Astrocyte (in vitro differentiated cells and primary cell): ENCODE results near the gene UQCC2. TPM values are rescaled to one million over a fixed set of nuclear protein-coding genes. Genes with fewer than 3 reads are reported as not detected.

Source experiments
- DNase-seq: peaks from one replicate; pipeline ENCODE4 v3.0.0-alpha.2; 2010; ENCODE audit warnings: low read depth
- FAIRE-seq: peaks from 2 replicates; lab custom pipeline; 2011; peaks lifted over from hg19 to GRCh38; lab: Jason Lieb, UNC
- H2AFZ ChIP-seq: 2 replicates; pipeline ENCODE4 v1.6.0; 2012; ENCODE audit warnings: low read depth, low read length, inconsistent platforms
- H3K27ac ChIP-seq: 2 replicates; pipeline ENCODE4 v1.5.1; 2011; ENCODE audit warnings: low read depth, low read length, inconsistent platforms
- H3K27me3 ChIP-seq: 2 replicates; pipeline ENCODE4 v1.6.0; 2011; ENCODE audit warnings: low read length, inconsistent platforms; ENCODE audit not compliant: insufficient read depth
- H3K36me3 ChIP-seq: 2 replicates; pipeline ENCODE4 v1.5.1; 2011; ENCODE audit warnings: low read length, inconsistent platforms; ENCODE audit not compliant: insufficient read depth
- H3K4me1 ChIP-seq: 2 replicates; pipeline ENCODE4 v1.5.1; 2011; ENCODE audit warnings: low read length, inconsistent platforms; ENCODE audit not compliant: insufficient read depth
- H3K4me2 ChIP-seq: 2 replicates; pipeline ENCODE4 v1.6.0; 2012; ENCODE audit warnings: low read length, inconsistent platforms
- H3K4me3 ChIP-seq: 2 replicates; pipeline ENCODE4 v1.5.1; 2011; ENCODE audit warnings: low read depth, mild to moderate bottlenecking, low read length, inconsistent platforms; ENCODE audit not compliant: insufficient read depth
- H3K79me2 ChIP-seq: 2 replicates; pipeline ENCODE4 v1.6.0; 2012; ENCODE audit warnings: mild to moderate bottlenecking, low read length, inconsistent platforms; ENCODE audit not compliant: insufficient read depth
- H3K9ac ChIP-seq: 2 replicates; pipeline ENCODE4 v1.6.0; 2012; ENCODE audit warnings: mild to moderate bottlenecking, low read length, inconsistent platforms
- H3K9me3 ChIP-seq: 2 replicates; pipeline ENCODE4 v1.5.1; 2012; ENCODE audit warnings: low read depth, mild to moderate bottlenecking, low read length, inconsistent platforms; ENCODE audit not compliant: insufficient read depth
- H4K20me1 ChIP-seq: 2 replicates; pipeline ENCODE4 v1.6.0; 2012; ENCODE audit warnings: low read length, inconsistent platforms; ENCODE audit not compliant: insufficient read depth
- H3K27ac Mint-ChIP-seq: one replicate; pipeline ENCODE4 v1.8.0; 2021; ENCODE audit warnings: mild to moderate bottlenecking, mixed read lengths; ENCODE audit not compliant: unreplicated experiment
- H3K27me3 Mint-ChIP-seq: one replicate; pipeline ENCODE4 v1.8.0; 2021; ENCODE audit warnings: low read depth, mixed read lengths; ENCODE audit not compliant: unreplicated experiment
- H3K36me3 Mint-ChIP-seq: one replicate; pipeline ENCODE4 v1.8.0; 2021; ENCODE audit warnings: low read depth, mixed read lengths; ENCODE audit not compliant: unreplicated experiment
- H3K4me1 Mint-ChIP-seq: one replicate; pipeline ENCODE4 v1.8.0; 2021; ENCODE audit warnings: low read depth, mixed read lengths; ENCODE audit not compliant: unreplicated experiment
- H3K4me3 Mint-ChIP-seq: one replicate; pipeline ENCODE4 v1.8.0; 2021; ENCODE audit warnings: mild to moderate bottlenecking, moderate library complexity, mixed read lengths; ENCODE audit not compliant: unreplicated experiment
- H3K9me3 Mint-ChIP-seq: one replicate; pipeline ENCODE4 v1.8.0; 2021; ENCODE audit warnings: mild to moderate bottlenecking, mixed read lengths; ENCODE audit not compliant: unreplicated experiment
- EZH2 ChIP-seq: IDR thresholded peaks from 2 replicates; pipeline ENCODE4 v1.6.1; 2012; ENCODE audit warnings: mild to moderate bottlenecking, low read length, inconsistent platforms; ENCODE audit not compliant: insufficient read depth
- total RNA-seq: library from RNA; stranded (reverse); gene quantifications from 2 replicates; pipeline ENCODE4 v1.2.1, GENCODE V29; 2021
- TF ChIP-seq, protein P1 (sequence below): IDR thresholded peaks from 2 replicates; pipeline ENCODE4 v1.5.1; 2011; ENCODE audit warnings: low read depth, mild to moderate bottlenecking, inconsistent platforms, low read length, moderate library complexity; ENCODE audit not compliant: insufficient read depth

Gene UQCC2
- total RNA-seq, 1 donor from 2014 or later: 70.2 TPM

DNA sequence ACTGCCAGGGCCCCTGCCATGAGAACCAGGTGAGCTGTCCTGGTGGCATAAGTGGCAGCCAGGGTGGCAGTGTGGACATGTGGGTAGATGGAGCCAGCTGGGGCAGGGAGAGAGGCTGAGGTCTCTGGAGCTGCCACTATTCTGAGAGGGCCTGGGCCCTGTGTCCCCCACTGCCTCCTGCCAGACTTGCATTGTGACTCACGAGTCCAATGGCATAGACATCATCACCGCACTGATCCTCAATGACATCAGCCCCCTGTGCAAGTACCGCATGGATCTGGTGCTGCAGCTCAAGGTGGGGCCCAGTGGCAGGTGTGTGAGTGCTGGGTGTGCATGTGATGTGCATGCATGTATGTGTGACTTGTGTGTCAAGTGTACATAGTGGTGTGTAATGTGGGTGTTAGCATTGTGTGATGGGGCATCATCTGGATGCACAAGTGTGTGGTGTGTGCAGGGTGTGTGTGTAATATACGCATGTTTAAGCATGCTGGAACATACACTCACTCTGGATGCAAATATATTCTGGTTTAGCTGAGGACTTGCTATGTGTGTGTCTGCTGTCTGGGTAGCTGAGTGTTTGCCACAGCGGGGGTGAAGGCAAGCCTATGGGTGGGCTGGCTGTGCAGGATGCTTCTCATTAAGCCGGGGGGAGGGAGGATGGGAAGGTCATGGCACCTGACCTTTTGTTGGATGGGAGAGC is 25.1 kb downstream of the UQCC2 start:
- DNase-seq: no peak
- no peaks in the 10 kb centered on the region for H3K27me3 ChIP-seq
- no peaks in the 10 kb centered on the region for H3K9me3 ChIP-seq
- Mint-ChIP-seq H3K4me1 (no peaks in the 10 kb centered on the region), H3K9me3 (no peaks in the 10 kb centered on the region), H3K4me3 (no peak overlapping the region), H3K36me3 (peaks cover 24% of the 10 kb centered on the region), H3K27me3 (no peaks in the 10 kb centered on the region), H3K27ac (no peak overlapping the region)
- H3K4me3 ChIP-seq: no peak overlapping the region
- no peak for FAIRE-seq
- H2AFZ ChIP-seq: no peak overlapping the region
- H3K4me1 ChIP-seq: peaks cover 6% of the 10 kb centered on the region
- H3K79me2 ChIP-seq: no peaks in the 10 kb centered on the region
- H3K4me2 ChIP-seq: no peak overlapping the region
- no peaks in the 10 kb centered on the region for H4K20me1 ChIP-seq
- H3K9ac ChIP-seq: no peak overlapping the region
- no peak overlapping the region for H3K27ac ChIP-seq
- TF ChIP-seq, protein P1, sequence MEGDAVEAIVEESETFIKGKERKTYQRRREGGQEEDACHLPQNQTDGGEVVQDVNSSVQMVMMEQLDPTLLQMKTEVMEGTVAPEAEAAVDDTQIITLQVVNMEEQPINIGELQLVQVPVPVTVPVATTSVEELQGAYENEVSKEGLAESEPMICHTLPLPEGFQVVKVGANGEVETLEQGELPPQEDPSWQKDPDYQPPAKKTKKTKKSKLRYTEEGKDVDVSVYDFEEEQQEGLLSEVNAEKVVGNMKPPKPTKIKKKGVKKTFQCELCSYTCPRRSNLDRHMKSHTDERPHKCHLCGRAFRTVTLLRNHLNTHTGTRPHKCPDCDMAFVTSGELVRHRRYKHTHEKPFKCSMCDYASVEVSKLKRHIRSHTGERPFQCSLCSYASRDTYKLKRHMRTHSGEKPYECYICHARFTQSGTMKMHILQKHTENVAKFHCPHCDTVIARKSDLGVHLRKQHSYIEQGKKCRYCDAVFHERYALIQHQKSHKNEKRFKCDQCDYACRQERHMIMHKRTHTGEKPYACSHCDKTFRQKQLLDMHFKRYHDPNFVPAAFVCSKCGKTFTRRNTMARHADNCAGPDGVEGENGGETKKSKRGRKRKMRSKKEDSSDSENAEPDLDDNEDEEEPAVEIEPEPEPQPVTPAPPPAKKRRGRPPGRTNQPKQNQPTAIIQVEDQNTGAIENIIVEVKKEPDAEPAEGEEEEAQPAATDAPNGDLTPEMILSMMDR: no peak
- no peak for TF ChIP-seq EZH2
- no peaks in the 10 kb centered on the region for H3K36me3 ChIP-seq

DNA sequence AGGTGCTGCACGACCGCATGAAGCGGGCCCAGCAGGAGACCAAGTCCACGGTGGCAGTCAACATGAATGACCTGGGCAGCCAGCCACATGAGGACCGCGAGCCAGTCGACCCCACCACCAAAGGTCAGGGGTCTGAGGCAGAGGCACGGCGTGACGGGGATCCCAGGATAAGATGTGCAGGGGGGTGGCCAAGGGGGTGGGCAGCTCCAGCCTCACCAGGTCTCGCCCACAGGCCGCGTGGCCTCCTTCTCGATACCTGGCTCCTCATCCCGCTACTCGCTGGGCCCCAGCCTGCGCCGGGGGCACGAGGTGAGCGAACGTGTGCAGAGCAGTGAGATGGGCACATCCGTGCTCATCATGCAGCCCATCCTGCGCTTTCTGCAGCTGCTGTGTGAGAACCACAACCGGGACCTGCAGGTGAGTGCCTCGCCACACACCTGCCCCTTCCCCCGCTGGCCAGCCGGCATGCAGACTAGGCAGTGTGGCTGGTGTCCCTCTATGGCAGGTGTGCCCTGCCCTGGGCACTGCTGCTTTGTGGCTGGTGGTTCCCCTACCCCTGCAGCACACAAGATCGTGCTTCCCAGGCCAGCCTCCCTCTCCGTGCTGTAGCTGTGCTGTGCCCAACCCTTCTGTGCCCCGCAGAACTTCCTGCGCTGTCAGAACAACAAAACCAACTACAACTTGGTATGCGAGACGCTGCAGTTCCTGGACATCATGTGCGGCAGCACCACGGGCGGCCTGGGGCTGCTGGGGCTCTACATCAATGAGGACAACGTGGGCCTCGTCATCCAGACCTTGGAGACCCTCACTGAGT is 25.9 kb downstream of the UQCC2 start:
- TF ChIP-seq EZH2: no peak
- TF ChIP-seq, protein P1: no peak
- DNase-seq (no peak), FAIRE-seq (no peak)
- H3K27me3 ChIP-seq: no peaks in the 10 kb centered on the region
- H3K79me2 ChIP-seq: no peaks in the 10 kb centered on the region
- no peaks in the 10 kb centered on the region for H4K20me1 ChIP-seq
- no peaks in the 10 kb centered on the region for H3K9me3 ChIP-seq
- Mint-ChIP-seq H3K36me3 (peaks cover 21% of the 10 kb centered on the region), H3K27me3 (no peaks in the 10 kb centered on the region), H3K27ac (no peak overlapping the region), H3K4me1 (no peaks in the 10 kb centered on the region), H3K4me3 (no peak overlapping the region), H3K9me3 (no peaks in the 10 kb centered on the region)
- peaks cover 6% of the 10 kb centered on the region for H3K4me1 ChIP-seq
- H2AFZ ChIP-seq: no peak overlapping the region
- no peak overlapping the region for H3K4me3 ChIP-seq
- no peak overlapping the region for H3K4me2 ChIP-seq
- H3K27ac ChIP-seq: no peak overlapping the region
- H3K36me3 ChIP-seq: no peaks in the 10 kb centered on the region
- no peak overlapping the region for H3K9ac ChIP-seq
